HEK293T (cell line): ENCODE results near the gene PRMT3.

ENCODE experiments used
- ARNT ChIP-seq: fragments of 450-650 bp; IDR thresholded peaks from 2 replicates; pipeline ENCODE4 v1.6.1; 2017; ENCODE audit warnings: mild to moderate bottlenecking
- BHLHE40 ChIP-seq: fragments of 450-650 bp; IDR thresholded peaks from 2 replicates; pipeline ENCODE4 v1.6.1; 2016; ENCODE audit warnings: mild to moderate bottlenecking, moderate library complexity, borderline replicate concordance
- CTBP1 ChIP-seq: fragments of 450-650 bp; IDR thresholded peaks from 2 replicates; pipeline ENCODE4 v1.6.1; 2016; ENCODE audit warnings: borderline replicate concordance
- ELF4 ChIP-seq: fragments of 450-650 bp; IDR thresholded peaks from 2 replicates; pipeline ENCODE4 v1.6.1; 2017; ENCODE audit warnings: antibody characterized with exemption
- FOXA1 ChIP-seq: fragments of 450-650 bp; IDR thresholded peaks from 2 replicates; pipeline ENCODE4 v1.6.1; 2016; ENCODE audit warnings: mild to moderate bottlenecking
- FOXK2 ChIP-seq: fragments of 450-650 bp; IDR thresholded peaks from 2 replicates; pipeline ENCODE4 v1.6.1; 2016; ENCODE audit warnings: mild to moderate bottlenecking
- FOXM1 ChIP-seq: fragments of 450-650 bp; IDR thresholded peaks from 2 replicates; pipeline ENCODE4 v1.6.1; 2017; ENCODE audit warnings: mild to moderate bottlenecking, borderline replicate concordance
- HDGF ChIP-seq: fragments of 450-650 bp; IDR thresholded peaks from 2 replicates; pipeline ENCODE4 v1.6.1; 2017; ENCODE audit warnings: antibody characterized with exemption, borderline replicate concordance
- LEF1 ChIP-seq: fragments of 450-650 bp; IDR thresholded peaks from 2 replicates; pipeline ENCODE4 v1.6.1; 2017; ENCODE audit warnings: mild to moderate bottlenecking, borderline replicate concordance
- NFRKB ChIP-seq: fragments of 450-650 bp; IDR thresholded peaks from 2 replicates; pipeline ENCODE4 v1.6.1; 2016; ENCODE audit warnings: mild to moderate bottlenecking, moderate library complexity
- SP1 ChIP-seq: fragments of 450-650 bp; IDR thresholded peaks from 2 replicates; pipeline ENCODE4 v1.6.1; 2017
- SUZ12 ChIP-seq: fragments of 450-650 bp; IDR thresholded peaks from 2 replicates; pipeline ENCODE4 v1.6.1; 2016; ENCODE audit warnings: mild to moderate bottlenecking
- TARDBP ChIP-seq: fragments of 450-650 bp; IDR thresholded peaks from 2 replicates; pipeline ENCODE4 v1.6.1; 2016
- TF ChIP-seq, protein P1 (sequence below): fragments of 450-650 bp; IDR thresholded peaks from 2 replicates; pipeline ENCODE4 v1.6.1; 2016

- TF ChIP-seq TARDBP (no peak), ARNT (no peak), BHLHE40 (no peak), SUZ12 (no peak), SP1 (no peak), FOXK2 (no peak), ELF4 (no peak), HDGF (no peak), FOXA1 (no peak), NFRKB (no peak), CTBP1 (no peak), FOXM1 (no peak), LEF1 (no peak)
- TF ChIP-seq, protein P1, sequence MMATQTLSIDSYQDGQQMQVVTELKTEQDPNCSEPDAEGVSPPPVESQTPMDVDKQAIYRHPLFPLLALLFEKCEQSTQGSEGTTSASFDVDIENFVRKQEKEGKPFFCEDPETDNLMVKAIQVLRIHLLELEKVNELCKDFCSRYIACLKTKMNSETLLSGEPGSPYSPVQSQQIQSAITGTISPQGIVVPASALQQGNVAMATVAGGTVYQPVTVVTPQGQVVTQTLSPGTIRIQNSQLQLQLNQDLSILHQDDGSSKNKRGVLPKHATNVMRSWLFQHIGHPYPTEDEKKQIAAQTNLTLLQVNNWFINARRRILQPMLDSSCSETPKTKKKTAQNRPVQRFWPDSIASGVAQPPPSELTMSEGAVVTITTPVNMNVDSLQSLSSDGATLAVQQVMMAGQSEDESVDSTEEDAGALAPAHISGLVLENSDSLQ, result no peak
Measured at GRCh38 chr11:20403059-20403458, 15.5 kb downstream of the PRMT3 start.
